GM10266 (cell line): Measurements from ENCODE around the gene SETBP1.

Experiments
- DNase-seq: peaks from one replicate; pipeline ENCODE4 v3.0.0; 2012; ENCODE audit errors: extremely low spot score
- CTCF ChIP-seq: IDR thresholded peaks from 2 replicates; pipeline ENCODE4 v1.5.1; 2012; ENCODE audit warnings: mild to moderate bottlenecking, low read depth; ENCODE audit not compliant: control insufficient read depth, insufficient read depth; ENCODE audit errors: missing control alignments

Gene SETBP1

GRCh38 chr18:44697315-44697714 is 16.6 kb downstream of the SETBP1 start:
- no peak for TF ChIP-seq CTCF
- DNase-seq = no peak

GRCh38 chr18:44698518-44698917 is 17.8 kb downstream of the SETBP1 start:
- DNase-seq = no peak
- no peak for TF ChIP-seq CTCF

GRCh38 chr18:44699572-44700261 is 19.0 kb downstream of the SETBP1 start:
- no peak for TF ChIP-seq CTCF
- no peak for DNase-seq

- no peak for DNase-seq
- TF ChIP-seq CTCF = no peak
These were observed 20.0 kb downstream of the SETBP1 start for GRCh38 chr18:44700652-44701051.

- DNase-seq = no peak
- no peak for TF ChIP-seq CTCF
These were observed 20.5 kb downstream of the SETBP1 start for GRCh38 chr18:44701227-44701626.

GRCh38 chr18:44702594-44702993 is 21.9 kb downstream of the SETBP1 start:
- no peak for TF ChIP-seq CTCF
- no peak for DNase-seq

GRCh38 chr18:44704135-44704789 is 23.6 kb downstream of the SETBP1 start:
- DNase-seq = no peak
- TF ChIP-seq CTCF = no peak
